GM18861 (cell line): ENCODE results near the gene DENND2A.
"Not testable (repeated sequence)": the region's sequence is repeated elsewhere in the genome, so short reads cannot be mapped to it uniquely, and the experiment has no call there.

Experiments
- ATAC-seq: cut with Tn5 transposase; IDR thresholded peaks from one replicate; pipeline ENCODE4 v1.9.1; 2021; ENCODE audit not compliant: unreplicated experiment

Gene DENND2A

GRCh38 chr7:140557069-140557468, 83.5 kb downstream of the DENND2A start:
- no peak for ATAC-seq

DNA sequence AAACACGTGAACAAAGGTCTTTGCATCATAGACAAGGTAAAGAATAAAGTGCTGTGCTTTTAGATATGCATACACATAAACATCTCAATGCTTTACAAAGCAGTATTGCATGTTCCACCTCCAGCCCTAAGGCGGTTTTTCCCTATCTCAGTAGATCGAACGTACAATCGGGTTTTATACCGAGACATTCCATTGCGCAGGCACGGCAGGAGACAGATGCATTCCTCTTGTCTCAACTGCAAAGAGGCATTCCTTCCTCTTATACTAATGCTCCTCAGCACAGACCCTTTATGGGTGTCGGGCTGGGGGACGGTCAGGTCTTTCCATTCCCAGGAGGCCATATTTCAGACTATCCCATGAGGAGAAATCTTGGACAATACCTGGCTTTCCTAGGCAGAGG, 87.4 kb downstream of the DENND2A start:
- not testable (repeated sequence) for ATAC-seq

DNA sequence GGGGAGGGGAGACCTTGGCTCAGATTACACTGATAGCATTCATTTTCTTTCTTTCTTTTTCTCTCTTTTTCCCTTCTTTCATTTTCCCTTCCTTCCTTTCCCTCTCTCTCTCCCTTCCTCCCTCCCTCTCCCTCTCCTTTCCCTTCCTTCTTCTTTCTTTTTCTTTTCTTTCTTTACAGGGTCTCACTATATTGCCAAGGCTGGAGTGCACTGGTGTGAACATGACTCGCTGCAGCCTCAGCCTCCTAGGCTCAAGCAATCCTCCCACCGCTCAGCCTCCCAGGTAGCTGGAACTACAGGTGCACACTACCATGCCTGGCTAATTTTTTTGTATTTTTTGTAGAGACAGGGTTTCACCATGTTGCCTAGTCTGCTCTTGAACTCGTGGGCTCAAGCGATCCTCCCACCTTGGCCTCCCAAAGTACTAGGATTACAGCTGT, 88.4 kb downstream of the DENND2A start:
- ATAC-seq: no peak

- ATAC-seq: no peak
These were observed 89.0 kb downstream of the DENND2A start for GRCh38 chr7:140551355-140552239.

GRCh38 chr7:140546947-140547346, 93.7 kb downstream of the DENND2A start:
- ATAC-seq: no peak

DNA sequence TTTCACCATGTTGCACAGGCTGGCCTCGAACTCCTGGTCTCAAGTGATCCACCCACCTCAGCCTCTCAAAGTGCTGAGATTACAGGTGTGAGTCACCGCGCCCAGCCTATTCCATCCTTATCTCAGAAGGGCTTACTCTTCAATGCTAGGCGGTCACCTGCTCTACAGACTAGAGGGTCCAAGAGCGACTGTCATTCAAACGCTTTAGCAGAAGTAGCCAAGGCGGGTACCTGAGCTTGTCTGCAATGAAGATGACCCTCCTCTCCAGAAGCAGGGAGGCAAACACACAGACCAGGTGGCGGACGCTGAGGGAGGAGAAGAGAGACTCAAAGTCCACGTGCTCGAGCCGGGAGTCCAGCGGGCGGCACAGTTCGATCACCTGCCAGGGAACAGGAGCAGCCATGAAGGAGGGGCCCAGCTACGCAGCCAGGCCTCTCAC, 96.2 kb downstream of the DENND2A start:
- ATAC-seq: no peak

- no peak for ATAC-seq
These were observed 98.4 kb downstream of the DENND2A start for GRCh38 chr7:140542228-140542603.

GRCh38 chr7:140541513-140542227, 98.9 kb downstream of the DENND2A start:
- no peak for ATAC-seq

DNA sequence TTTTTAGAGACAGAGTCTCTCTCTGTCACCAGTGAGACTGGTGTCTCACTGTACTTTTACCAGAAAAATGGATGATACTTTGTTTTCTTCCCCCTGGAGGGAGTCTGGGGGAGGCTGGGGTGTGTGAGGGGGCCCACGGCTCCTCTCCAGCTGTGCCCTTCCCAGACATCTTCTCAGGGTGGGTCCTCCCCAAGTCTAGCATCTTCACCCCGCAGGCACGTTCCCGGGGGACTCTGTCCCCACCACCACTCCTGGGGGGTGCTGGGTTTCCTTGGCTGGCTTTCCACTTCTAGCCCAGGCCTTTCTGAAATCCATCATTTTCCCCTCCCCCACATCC, 99.5 kb downstream of the DENND2A start:
- ATAC-seq: no peak

DNA sequence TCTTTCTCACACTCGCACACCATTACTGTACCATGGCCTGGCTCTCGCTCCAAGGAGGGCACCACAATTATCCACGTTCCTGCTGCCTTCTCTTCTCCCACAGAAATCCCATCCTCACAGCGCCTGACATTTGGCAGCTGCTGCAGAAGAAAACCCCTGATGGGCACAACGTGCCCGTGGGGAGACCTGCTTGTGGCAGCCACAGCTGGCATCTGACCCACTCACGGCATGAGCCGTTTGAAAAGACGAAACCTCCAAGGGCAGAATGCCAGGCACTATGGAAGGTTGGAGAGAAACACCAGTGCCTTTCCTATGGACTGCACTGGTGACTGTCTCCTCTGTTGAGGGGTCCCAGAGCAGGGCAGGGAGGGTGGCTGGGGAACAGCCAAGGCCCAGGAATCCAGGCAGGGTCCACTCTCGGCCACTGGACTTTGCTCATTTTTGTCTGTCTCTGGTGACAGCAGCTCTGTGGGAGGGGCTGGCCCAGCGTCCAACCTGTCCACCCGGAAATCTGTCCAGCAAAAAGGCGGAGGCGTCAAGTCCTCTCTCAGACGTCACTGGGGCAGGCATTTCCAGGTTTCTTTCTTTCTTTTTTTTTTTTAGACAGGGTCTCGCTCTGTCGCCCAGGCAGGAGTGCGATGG, 100.4 kb downstream of the DENND2A start:
- no peak for ATAC-seq

- ATAC-seq: no peak
These were observed 101.2 kb downstream of the DENND2A start for GRCh38 chr7:140539461-140539860.

DNA sequence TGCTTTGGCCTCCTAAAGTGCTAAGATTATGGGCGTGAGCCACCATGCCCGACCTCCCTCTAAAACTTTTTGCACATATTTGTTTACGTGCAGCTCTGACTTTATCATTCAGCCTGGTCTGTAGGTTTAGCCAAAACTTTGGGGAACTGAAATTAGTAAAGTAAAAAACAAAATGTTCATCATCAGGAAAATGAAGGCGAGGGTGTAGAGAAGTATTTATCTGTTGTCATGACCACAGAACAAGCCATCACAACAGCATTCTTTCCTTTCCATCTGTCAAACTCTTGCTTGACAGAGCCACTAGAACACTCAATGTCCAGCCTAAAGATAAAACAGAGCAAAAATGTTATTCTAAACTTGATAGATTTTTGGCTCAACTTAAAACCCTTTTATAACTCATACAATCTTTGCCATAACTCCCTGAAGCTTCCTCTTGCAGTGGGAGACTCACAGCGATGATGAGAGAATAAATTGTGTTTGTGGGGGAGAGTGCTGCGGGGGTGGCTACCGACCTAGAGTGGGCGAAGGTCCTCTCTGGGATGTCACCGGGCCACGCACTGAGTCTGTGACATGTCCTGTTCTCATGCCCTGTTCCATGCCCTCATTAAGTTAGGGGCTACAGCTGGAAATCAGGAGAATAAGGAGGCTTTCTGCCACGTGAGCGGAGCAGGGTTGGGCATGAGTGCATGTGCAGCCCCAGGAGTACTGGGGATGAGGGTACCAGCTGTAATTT, 102.7 kb downstream of the DENND2A start:
- ATAC-seq: no peak

GRCh38 chr7:140534743-140535142, 105.9 kb downstream of the DENND2A start:
- ATAC-seq: no peak

GRCh38 chr7:140533394-140533872, 107.2 kb downstream of the DENND2A start:
- no peak for ATAC-seq

- ATAC-seq: not testable (repeated sequence)
These were observed 111.2 kb downstream of the DENND2A start for GRCh38 chr7:140529428-140529827.

GRCh38 chr7:140526787-140527664, 113.6 kb downstream of the DENND2A start:
- no peak for ATAC-seq

- no peak for ATAC-seq
These were observed 114.4 kb downstream of the DENND2A start for GRCh38 chr7:140526214-140526613.

- ATAC-seq: no peak
These were observed 114.9 kb downstream of the DENND2A start for GRCh38 chr7:140525743-140526142.

DNA sequence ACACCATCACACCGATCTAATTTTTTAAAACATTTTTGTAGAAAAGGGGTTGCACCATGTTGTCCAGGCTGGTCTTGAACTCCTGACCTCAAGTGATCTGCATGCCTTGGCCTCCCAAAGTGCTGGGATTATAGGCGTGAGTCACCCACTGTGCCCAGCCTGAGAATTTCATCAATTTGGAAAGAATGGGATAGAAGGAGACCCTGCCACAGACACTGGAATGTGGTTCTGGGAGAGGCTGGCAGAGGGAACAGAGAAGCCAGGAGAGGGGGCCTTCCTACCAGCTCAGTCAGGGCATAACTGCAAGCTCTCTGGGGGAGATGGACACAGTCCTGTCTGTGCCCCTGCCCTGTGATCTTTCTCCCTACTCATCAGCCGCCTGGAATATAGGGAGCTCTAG, 119.2 kb downstream of the DENND2A start:
- ATAC-seq: no peak

DNA sequence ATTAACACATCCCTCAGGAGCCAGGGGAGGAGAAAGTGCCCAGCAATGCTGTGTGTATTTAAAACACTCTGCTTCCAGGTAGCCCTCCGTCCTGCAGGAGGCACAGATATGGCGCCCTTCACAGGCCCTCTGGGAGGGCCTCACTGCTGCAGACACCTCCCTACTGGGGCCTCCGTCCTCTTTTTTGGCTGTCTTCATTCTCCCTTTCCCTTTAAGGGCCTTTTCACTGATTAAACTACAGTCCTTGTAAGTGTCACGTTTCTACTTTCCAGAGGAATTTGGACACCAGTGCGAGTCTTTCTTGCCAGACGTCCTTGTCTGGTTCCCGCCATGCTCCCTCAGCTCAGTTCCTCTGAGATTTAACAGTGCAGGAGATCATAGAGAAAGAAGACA, 121.6 kb downstream of the DENND2A start:
- ATAC-seq: no peak
